ENCODE results near the gene PRKG1. TPM values are rescaled to one million over a fixed set of nuclear protein-coding genes. Genes with fewer than 3 reads are reported as not detected.

Gene PRKG1
- total RNA-seq, 2 donors from 2014 or later: 1.3 to 2.7 TPM

GRCh38 chr10:51301644-51302043, 227.4 kb downstream of the PRKG1 start:
- H3K36me3 ChIP-seq (ENCODE audit: control insufficient read depth, insufficient read depth, low read length): no peaks in the 10 kb centered on the region
- DNase-seq: no peak
- no peaks in the 10 kb centered on the region for H3K27me3 Mint-ChIP-seq (ENCODE audit: insufficient read depth)
- no peaks in the 10 kb centered on the region for H3K9me3 Mint-ChIP-seq
- no peak overlapping the region for H3K9ac ChIP-seq (ENCODE audit: extremely low read depth, low read length, poor library complexity, severe bottlenecking)
- no peaks in the 10 kb centered on the region for H3K4me1 ChIP-seq (ENCODE audit: control insufficient read depth, insufficient read depth, low read length)
- TF ChIP-seq CTCF (conservative IDR thresholded peaks at IDR 0.05): no peak
- no peak overlapping the region for H3K27ac ChIP-seq (ENCODE audit: low read depth, low read length)
- no peak overlapping the region for H3K4me3 ChIP-seq (ENCODE audit: low read length)
- no peaks in the 10 kb centered on the region for H3K9me3 ChIP-seq (ENCODE audit: control insufficient read depth, low read length)
- WGBS, 2 experiments (ENCODE audit: insufficient coverage in 1 of 2, insufficient read length in 1 of 2): 74 to 90% methylated on average over 2 to 5 of the region's 5 CpGs
- H3K36me3 Mint-ChIP-seq (ENCODE audit: low read depth): no peaks in the 10 kb centered on the region
- no peak overlapping the region for H3K4me3 Mint-ChIP-seq
- H3K27me3 ChIP-seq (ENCODE audit: control insufficient read depth, insufficient read depth, low read length, poor library complexity, severe bottlenecking): no peaks in the 10 kb centered on the region
- peaks cover 4% of the 10 kb centered on the region for H3K4me1 Mint-ChIP-seq
- no peak overlapping the region for H3K27ac Mint-ChIP-seq

- no peaks in the 10 kb centered on the region for H3K27me3 Mint-ChIP-seq (ENCODE audit: insufficient read depth)
- no CpG with 5 or more reads among the region's 1 CpG for WGBS, 2 experiments (ENCODE audit: insufficient coverage in 1 of 2, insufficient read length in 1 of 2)
- Histone ChIP-seq H3K36me3 (ENCODE audit: control insufficient read depth, insufficient read depth, low read length) (no peaks in the 10 kb centered on the region), H3K27me3 (ENCODE audit: control insufficient read depth, insufficient read depth, low read length, poor library complexity, severe bottlenecking) (no peaks in the 10 kb centered on the region), H3K9me3 (ENCODE audit: control insufficient read depth, low read length) (no peaks in the 10 kb centered on the region), H3K9ac (ENCODE audit: extremely low read depth, low read length, poor library complexity, severe bottlenecking) (no peak overlapping the region), H3K4me1 (ENCODE audit: control insufficient read depth, insufficient read depth, low read length) (no peaks in the 10 kb centered on the region), H3K27ac (ENCODE audit: low read depth, low read length) (no peak overlapping the region), H3K4me3 (ENCODE audit: low read length) (no peak overlapping the region)
- no peak overlapping the region for H3K4me3 Mint-ChIP-seq
- no peak for TF ChIP-seq CTCF (conservative IDR thresholded peaks at IDR 0.05)
- H3K36me3 Mint-ChIP-seq (ENCODE audit: low read depth): no peaks in the 10 kb centered on the region
- no peak overlapping the region for H3K27ac Mint-ChIP-seq
- H3K4me1 Mint-ChIP-seq: peaks cover 4% of the 10 kb centered on the region
- DNase-seq: no peak
- no peaks in the 10 kb centered on the region for H3K9me3 Mint-ChIP-seq
Observed at GRCh38 chr10:51302316-51302715, 228.0 kb downstream of the PRKG1 start.

- no peak overlapping the region for H3K4me3 Mint-ChIP-seq
- 100% methylated on average over 1 of the region's 1 CpG; no CpG with 5 or more reads in 1 of the 2 experiments for WGBS, 2 experiments (ENCODE audit: insufficient coverage in 1 of 2, insufficient read length in 1 of 2)
- H3K9ac ChIP-seq (ENCODE audit: extremely low read depth, low read length, poor library complexity, severe bottlenecking): no peak overlapping the region
- no peak overlapping the region for H3K27ac Mint-ChIP-seq
- H3K9me3 Mint-ChIP-seq: no peaks in the 10 kb centered on the region
- no peak overlapping the region for H3K4me3 ChIP-seq (ENCODE audit: low read length)
- no peaks in the 10 kb centered on the region for H3K9me3 ChIP-seq (ENCODE audit: control insufficient read depth, low read length)
- H3K36me3 ChIP-seq (ENCODE audit: control insufficient read depth, insufficient read depth, low read length): no peaks in the 10 kb centered on the region
- H3K27me3 ChIP-seq (ENCODE audit: control insufficient read depth, insufficient read depth, low read length, poor library complexity, severe bottlenecking): no peaks in the 10 kb centered on the region
- H3K4me1 Mint-ChIP-seq: no peaks in the 10 kb centered on the region
- H3K27me3 Mint-ChIP-seq (ENCODE audit: insufficient read depth): no peaks in the 10 kb centered on the region
- no peaks in the 10 kb centered on the region for H3K4me1 ChIP-seq (ENCODE audit: control insufficient read depth, insufficient read depth, low read length)
- no peak overlapping the region for H3K27ac ChIP-seq (ENCODE audit: low read depth, low read length)
- no peak for DNase-seq
- no peak for TF ChIP-seq CTCF (conservative IDR thresholded peaks at IDR 0.05)
- no peaks in the 10 kb centered on the region for H3K36me3 Mint-ChIP-seq (ENCODE audit: low read depth)
Observed at GRCh38 chr10:51308116-51308515, 233.8 kb downstream of the PRKG1 start.
